GM18867 (cell line): ENCODE data around the gene RTL9.
"Not testable (repeated sequence)": the region's sequence is repeated elsewhere in the genome, so short reads cannot be mapped to it uniquely, and the experiment has no call there.

Experiments
- ATAC-seq: cut with Tn5 transposase; IDR thresholded peaks from one replicate; pipeline ENCODE4 v1.9.1; 2021; ENCODE audit warnings: mild to moderate bottlenecking, moderate library complexity; ENCODE audit not compliant: unreplicated experiment

The RTL9 gene

DNA sequence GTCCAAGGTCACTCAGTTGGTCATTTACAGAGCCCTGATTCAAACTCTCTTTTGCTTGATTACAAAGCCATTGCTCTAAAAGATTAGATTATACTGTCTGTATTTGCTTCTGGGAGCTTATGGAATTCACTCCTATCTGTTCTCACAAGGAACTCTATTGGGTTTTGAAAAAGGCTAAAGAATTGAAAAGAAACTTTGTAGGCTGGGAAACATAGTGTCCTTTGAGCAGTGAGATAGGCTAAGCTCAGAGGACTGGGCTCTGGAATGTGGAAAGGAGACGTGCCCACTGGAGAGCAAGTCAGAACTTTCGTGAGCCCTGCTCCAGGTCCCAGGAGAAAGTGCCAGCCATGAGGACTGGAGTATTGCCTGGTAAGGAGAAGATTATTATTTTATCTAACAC lies at the start of gene RTL9:
Gene RTL9 (plus strand): TSS at position 301 of the 400 bp plus-strand sequence. CDS start 91,770 bp downstream, outside the sequence.
- no peak for ATAC-seq

DNA sequence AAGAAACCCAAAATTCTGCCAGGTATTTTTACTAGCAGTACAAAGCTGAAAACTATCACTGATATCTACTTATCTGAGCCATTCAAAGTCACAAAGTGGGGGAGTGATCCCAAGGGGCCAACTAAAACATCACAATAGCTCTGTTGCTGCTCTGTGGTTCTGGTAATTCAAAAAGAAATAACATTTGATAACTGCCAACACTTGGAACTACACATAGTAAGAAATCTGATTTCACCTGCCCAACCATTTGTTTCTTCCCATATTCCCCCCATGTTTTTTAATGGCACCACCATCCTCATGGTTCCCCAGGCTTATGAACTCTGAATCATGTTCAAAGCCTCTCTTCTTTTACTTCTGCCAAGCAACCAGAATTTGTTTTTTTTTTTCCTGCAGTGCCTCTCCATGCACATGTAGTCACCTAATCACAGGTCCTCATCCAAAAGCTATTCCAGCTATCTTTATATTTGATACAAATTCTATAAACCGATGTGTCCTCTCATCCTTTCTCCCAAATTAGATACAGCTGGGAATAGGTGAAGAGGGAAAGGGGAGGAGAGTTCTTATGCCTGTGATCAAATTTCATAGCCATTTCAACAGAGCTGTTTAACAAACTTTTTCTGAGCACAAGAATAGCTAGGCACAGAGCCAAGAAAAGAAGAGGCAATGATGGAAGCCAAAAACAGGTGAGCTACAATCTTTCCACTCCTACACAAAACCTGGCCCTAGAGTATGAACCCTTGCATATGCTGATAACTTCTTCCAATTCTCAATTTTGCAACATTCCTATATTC lies 48.5 kb upstream of the RTL9 start:
- ATAC-seq: no peak

DNA sequence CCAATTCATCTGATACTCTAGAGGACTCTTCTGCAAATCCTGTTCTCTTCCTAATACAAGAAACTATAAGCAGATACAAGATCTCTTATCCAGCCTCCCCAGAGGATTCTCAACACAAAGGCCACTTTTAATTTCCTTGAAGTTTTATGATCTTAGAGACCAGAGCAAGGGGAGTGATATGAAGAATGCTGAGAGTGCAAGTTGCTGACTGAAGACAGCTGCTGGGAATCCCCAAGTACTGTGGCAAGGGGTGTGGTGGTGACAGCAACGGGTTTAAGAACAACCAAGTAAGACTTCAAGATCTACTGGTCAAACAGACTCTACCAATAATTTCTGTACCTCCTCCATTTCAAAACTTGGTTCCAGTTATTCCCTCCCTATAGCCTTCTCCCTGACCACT lies 47.8 kb upstream of the RTL9 start:
- ATAC-seq: peak; percentile 80

DNA sequence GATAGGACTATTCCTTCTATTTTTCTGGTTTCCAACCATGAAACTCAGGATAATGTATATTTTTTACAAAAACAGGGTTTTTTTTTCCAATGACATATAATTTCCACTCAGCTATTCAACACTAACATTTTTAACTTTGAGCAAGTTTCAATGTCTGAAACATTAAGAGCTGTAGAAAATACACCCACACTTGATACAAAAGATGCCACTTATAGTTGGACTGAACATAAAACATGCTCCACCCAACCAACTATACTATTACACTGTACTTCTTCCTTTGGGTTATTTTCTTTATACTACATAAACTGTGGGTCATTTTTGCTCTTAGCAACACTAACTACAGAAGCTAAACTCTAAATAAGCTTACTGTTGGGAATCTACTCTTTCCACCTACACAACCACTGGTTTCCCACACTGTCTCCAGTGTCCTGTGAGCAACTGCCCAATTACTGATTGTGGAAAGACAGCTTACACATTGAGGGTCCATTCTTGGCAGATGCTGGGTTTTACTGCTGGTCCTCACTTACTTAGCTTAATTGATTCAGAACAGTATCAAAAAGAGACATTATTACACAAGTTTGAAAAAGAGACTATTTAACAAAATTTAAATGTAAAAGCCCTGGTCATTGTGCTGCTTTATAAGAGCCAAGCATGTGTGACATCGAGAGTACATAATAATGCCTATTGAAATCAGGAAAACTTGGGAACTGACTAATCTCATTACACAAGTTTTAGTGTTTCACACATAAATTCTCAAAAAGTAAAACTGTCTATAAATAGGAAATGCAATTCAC lies 47.0 kb upstream of the RTL9 start:
- no peak for ATAC-seq

DNA sequence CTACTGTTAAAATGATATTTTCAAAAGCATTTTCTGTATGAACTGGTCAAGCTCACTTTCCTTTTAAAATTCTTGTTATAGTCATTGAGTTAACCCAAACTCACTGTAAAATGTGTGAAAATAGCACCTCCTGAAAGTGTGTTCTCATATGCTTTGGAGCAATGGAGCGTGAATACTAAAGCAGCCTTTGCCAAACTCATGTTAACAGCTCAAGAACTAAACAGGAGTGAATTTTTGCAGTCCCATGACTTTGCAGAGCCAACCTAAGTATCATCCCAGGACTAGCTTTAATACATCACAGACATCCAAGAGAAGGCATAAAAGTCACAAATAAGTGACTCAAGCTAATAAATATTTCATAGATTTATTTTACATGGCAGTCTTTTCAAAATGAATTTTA lies 43.1 kb upstream of the RTL9 start:
- ATAC-seq: peak; percentile 32

DNA sequence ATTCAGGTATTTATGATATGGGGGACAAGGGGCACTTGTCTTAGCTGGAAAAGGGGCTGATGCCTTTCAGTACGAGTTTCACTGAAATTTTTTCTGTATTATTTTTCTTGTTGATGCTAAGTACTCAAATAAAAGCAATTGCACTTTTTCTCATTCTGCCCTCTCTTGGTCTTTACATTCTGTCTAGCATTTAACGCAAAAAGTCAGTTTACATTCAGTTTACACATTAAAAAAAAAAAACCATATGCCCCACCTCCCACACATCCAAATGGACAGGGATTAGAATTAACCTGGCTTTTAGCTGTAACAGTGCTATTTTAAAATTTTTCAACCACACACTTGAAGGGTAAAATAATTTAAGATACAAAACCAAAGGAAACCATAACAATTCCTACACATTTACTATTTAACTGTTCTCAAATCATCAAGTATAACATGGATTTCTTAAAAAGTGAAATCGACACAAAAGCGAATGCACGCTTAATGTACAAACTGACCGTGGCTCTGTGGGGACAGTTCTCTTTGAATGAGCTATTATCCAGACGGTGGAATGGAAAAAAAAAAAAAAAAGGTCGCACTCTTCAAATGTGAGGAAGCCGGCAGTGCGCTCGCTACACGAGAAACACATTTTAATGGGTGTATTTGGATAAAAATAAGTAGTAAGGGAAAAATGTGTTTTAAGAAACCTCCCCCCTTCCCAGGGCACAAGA lies 42.1 kb upstream of the RTL9 start:
- no peak for ATAC-seq

DNA sequence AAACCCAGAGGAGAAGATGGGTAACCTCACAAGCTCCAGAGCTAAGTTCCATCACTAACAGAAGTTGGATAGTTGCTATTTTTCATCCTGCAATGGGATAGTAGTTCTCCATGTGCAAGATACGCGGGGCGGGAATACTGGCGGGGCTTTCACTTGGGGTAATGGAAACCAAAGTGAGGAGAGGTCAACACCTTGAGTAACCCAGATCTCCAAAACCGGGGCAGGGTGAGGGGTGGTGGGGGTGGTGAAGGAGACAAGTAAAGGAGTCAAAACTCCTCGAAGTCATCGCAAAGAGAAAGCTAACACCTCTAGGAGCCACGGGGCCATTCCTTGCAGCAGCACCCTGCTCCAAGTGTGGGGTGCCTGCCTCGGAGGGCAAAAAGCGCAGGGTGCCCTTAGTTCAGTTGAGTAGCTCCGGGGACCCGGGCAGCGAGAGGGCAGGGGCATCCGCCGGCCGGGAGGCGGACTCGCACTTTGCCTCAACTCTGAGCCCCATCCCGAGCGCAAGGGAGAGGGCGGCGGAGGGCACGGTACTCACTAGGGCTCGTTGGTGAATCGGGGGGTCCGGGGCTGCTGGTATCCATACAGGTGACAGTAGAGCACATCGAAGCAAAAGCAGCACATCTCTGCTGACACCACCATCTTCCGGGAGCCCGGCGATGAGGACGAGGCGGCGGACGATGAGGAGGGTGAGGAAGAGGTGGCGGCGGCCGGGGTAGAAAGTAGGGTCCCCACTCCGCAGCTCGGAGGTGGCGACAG lies 41.4 kb upstream of the RTL9 start:
- ATAC-seq: peak; percentile 20

DNA sequence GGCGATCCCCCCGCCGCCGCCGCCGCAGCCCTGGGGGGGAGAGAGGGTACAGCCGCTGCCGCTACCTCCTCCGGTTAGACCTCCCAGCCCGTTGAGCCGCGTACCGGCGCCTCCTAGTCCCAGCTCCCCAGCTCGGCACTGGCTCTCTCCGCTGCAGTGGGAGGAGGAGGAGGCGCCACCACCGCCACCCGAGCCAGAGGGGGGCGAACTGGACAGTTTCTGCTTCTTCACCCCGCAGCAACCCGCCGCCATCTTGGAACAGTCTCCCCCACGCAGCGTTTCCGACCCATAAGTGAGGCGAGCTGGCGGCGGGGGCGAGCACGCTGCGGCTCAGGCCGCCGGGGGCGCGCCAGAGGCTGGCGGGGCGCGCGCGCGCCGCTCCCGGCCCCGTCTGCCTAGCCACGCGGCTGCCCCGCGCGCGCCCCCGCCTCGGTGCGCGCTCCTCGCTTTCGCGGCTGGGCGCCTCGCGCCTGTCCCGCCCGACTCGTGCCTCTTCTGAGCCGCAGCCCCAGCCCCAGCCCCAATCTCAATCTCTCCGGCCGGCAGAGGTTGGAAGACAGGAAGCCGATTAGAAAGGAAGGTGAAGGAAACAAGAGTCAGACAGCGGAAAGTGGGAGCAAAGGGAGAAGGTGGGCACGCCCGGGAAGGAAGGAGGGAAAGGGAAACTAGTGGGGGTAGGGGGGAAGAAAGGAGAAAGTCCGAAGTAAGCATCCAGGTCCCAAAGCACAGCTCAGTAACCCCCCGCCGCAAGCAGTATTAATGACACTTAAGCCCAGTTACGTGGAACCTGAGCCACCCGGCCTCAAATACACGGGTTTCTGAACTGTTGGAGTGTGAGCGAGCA lies 40.6 kb upstream of the RTL9 start, which contains the start of gene AMMECR1:
Gene AMMECR1 (minus strand): TSS at position 266 of the 844 bp plus-strand sequence. CDS start 14 bp downstream, at position 252.
- ATAC-seq: peak; percentile 69

DNA sequence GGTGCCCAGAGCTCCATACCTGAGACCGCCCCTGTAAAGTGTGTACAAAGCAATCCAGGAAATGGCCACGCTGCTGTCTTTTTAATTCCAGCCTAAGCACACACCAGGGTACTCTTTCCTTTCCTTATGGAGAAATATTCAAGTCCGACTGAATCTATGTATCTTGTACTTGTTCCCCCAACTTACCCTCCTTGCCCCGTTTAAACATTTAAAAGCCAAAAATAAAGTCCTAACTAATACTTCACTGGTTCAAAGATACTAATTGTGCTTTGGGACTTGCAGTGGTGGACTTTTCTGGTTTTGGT lies 40.0 kb upstream of the RTL9 start:
- peak; percentile 24 for ATAC-seq

DNA sequence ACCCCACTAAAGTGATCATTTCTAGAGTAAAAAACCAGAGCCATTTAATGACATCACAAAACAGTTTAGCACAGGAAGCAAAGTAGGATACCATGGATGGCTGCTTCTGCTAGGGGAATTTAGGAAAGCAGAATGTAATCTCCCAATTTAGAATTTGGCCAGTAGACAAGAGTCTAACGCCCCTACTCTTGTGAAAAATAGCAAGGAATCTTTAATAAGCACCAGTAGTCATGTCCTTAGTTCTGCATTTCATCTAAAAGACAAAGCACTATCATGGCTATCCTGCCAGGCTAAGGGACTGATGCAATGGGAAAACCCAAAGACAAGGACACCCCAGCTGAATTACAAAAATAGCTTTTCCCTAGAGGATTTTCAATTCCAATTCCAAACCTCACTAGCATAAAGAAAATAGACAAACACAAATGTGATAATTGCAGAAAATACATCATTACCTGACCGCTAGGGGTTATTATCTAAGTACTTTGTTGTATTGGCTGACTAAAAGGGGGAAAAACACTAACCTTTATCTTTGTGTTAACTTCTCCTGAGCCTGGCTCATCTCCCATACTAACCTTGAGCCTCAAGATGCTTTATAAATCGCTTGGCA lies 38.2 kb upstream of the RTL9 start:
- ATAC-seq: no peak

DNA sequence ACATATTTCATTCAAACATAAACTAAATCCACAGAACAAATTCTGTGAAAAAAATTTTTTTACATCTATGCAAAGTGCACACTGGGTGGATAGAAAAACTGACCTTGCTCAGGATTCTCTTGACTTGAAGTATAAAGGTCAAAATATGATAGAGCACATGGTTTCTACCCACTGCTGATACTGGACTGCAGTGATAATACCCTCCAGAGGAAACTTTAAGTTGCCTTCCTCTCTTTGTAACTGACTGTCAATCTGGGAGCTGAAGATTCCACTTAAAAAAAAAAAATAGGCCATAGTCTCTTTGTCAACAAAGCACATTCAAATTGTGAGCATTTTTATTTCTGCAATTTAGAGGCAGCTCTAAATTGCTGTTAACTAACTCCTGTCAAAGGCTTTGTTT lies 37.6 kb upstream of the RTL9 start:
- no peak for ATAC-seq

DNA sequence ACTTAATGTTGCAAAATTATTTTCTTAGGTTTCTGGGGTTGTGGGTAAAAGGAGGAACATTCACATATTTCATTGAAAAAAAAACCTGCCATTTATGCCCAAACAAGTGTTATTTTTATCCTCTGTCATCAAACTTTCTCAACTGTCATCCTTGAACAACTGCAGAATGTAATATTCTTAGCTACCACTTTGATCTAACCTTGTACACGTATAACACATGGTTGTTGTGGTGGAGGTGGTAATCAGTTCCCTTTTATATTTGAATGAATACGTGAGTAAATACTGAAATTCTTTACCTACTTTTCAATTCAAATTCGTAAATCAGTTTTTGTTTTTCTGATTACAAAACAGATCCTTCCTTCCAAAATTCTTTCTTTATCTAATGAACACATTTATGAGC lies 37.0 kb upstream of the RTL9 start:
- ATAC-seq: peak; percentile 27

DNA sequence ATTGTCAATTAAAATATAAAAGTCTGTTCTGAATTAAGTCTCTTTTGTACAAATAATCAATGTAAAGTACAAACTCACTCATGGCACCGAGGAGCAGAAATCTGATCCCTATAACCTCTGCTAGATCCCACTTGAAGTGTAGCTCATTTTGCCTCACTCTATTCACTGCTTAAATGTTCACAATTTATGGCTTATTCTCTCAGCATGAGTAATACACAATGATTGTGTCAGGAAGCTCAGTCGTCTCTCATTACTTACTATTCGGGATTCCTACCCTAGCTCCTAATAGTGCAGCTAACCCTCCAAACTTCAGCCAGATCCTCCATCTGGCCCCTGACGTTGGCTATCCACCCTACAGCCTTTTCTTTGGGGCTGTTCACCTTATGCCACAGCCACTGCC lies 36.0 kb upstream of the RTL9 start:
- no peak for ATAC-seq

DNA sequence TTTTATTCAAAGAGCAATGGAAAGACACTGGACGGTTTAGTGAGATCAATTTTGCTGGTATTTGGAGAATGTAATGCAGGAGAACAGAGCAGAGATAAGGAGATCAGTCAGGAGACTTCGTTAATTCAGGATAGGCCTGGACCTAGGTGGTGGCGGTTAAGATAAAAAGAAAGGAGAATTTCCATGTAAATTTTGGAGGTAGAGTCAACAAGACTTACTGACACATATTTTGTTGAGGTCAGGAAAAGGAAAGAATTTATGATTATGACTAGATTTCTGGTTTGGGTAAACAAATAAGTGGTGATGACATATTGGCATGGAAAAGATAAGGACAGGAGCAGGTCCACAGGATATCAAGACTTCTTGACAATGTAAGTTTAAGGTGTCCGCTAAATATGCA lies 31.9 kb upstream of the RTL9 start:
- ATAC-seq: no peak

DNA sequence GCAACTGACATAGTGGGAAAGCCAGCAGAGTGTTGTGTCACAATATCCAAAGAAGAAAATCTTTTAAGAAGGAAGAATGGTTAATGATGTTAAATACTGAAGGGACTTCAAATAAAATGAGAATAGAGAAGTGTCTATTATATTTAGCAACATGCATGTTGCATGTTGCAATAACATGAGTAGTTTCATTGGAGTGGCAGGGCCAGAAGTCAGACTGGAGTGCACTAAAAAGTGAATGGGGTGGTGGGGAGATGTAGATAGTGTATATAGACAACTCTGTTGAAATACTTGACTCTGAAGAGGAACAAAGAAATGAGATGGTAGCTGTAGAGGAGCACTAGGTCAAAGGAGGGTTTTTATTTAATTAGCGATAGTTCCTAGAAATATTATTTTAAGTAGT lies 31.3 kb upstream of the RTL9 start:
- no peak for ATAC-seq

DNA sequence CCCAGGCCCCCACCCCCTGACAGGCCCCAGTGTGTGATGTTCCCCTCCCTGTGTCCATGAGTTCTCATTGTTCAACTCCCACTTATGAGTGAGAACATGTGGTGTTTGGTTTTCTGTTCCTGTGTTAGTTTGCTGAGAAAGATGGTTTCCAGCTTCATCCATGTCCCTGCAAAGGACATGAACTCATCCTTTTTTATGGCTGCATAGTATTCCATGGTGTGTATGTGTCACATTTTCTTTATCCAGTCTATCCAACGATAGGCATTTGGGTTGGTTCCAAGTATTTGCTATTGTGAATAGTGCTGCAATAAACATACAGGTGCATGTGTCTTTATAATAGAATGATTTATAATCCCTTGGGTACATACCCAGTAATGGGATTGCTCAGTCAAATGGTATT lies 30.0 kb upstream of the RTL9 start:
- ATAC-seq: not testable (repeated sequence)

DNA sequence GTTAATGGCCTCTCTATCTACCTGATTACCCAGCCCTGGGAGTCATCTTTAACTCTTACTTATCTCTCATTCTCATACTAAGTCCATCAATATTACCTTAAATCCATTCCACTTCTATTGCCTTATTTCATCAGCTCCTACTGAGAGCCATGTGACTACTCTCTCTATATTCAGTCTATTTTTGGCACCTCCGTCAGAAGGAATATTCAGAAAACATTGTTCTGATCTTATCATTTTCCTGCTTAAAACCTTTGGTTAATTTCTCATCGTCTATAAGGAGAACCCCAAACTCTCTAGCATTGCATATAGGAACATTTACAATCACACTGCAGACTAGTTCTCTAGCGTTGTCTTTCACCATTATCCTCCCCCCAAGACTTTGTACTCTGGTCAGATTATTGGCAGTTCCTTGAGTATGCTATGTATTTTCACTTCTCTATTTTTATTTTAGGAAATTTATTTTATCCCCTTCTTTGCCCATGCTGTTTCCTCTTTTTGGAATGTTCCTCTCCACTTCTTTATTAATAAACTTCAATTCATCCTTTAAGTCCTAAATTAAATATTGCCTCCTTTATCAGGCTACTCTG lies 27.1 kb upstream of the RTL9 start:
- no peak for ATAC-seq

DNA sequence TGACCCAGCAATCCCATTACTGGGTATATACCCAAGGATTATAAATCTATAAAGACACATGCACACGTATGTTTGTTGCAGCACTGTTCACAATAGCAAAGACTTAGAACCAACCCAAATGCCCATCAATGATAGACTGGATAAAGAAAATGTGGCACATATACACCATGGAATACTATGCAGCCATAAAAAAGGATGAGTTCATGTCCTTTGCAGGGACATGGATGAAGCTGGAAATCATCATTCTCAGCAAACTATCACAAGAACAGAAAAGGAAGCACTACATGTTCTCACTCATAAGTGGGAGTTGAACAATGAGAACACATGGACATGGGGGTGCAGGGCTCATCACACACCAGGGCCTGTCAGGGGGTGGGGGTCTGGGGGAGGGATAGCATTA lies 25.2 kb upstream of the RTL9 start:
- not testable (repeated sequence) for ATAC-seq

DNA sequence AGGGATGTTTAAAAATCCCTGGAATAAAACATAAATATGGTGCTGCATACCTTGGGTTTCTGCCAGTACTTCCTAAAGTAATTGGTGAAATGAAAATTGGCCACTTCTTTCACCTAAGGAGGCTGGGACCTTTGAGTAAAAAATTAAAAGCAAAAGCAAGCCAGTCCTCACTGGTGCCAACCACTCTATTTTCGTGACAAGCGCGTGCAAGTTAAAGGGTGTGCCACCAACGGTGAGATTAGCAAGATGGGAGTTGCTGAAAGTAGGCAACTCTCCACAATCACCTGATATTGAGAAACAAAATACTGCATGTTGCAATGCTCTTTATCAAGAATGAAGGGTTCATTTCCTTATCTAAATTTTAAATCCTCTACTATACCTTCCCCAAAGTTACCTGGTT lies 19.7 kb upstream of the RTL9 start:
- ATAC-seq: no peak
